HL-60 (cell line): ENCODE results near the gene THOC7.
A peak's percentile ranks its signal among the peaks of the same experiment; 100 is the strongest.

Experiments
- DNase-seq, 2 experiments: peaks; one replicate each; pipeline ENCODE4 v3.0.0-alpha.2; 2010 to 2020; ENCODE audit warnings: low read depth in 1 of 2, low spot score in 1 of 2
- H3K27ac ChIP-seq: fragments of 250-450 bp; sonication (Bioruptor Pico); replicated peaks from 2 replicates; pipeline ENCODE4 v1.5.1; 2020; ENCODE audit warnings: mild to moderate bottlenecking, moderate library complexity
- H3K27me3 ChIP-seq: fragments of 250-450 bp; sonication (Bioruptor Pico); 2 replicates; pipeline ENCODE4 v1.5.1; 2021; ENCODE audit warnings: mild to moderate bottlenecking, moderate library complexity; ENCODE audit not compliant: insufficient read depth, poor library complexity, severe bottlenecking
- H3K4me3 ChIP-seq: replicated peaks from 2 replicates; pipeline ENCODE4 v1.5.1; 2011; ENCODE audit warnings: mild to moderate bottlenecking, control low read depth, low read length; ENCODE audit not compliant: insufficient read depth
- GABPA ChIP-seq: IDR thresholded peaks from 2 replicates; pipeline ENCODE4 v1.6.1; 2012; ENCODE audit warnings: low read depth
- POLR2AphosphoS5 ChIP-seq: IDR thresholded peaks from 2 replicates; pipeline ENCODE4 v1.6.1; 2012; ENCODE audit warnings: low read depth
- SPI1 ChIP-seq: IDR thresholded peaks from 2 replicates; pipeline ENCODE4 v1.6.1; 2012; ENCODE audit warnings: low read depth, mild to moderate bottlenecking, borderline replicate concordance
- TF ChIP-seq, protein P1 (sequence below): IDR thresholded peaks from 2 replicates; pipeline ENCODE4 v1.6.1; 2012; ENCODE audit warnings: low read depth; ENCODE audit not compliant: insufficient replicate concordance
- TF ChIP-seq, protein P2 (sequence below): IDR thresholded peaks from one replicate; pipeline ENCODE4 v1.5.1; 2011; ENCODE audit warnings: low read length, control low read depth, inconsistent platforms; ENCODE audit not compliant: insufficient read depth

The THOC7 gene

DNA sequence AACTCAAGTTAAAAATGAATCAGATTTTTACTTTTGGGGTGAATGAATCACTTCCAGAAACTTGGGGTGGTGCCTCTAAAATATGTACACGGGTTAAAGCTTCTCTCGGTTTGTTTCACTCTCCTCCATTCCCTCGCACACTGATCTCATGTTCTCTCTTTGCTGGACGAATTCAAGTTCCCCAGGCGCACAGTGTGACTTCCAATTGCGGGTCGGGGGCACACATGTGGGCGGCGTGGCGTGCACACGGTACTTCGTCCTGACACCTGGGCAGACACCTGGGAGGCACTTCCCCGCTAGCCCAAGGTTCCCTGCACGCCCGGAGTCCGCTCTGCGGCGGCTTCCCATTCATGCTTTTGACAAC lies 47.9 kb upstream of the THOC7 start:
- no peak for DNase-seq
- TF ChIP-seq, protein P1, sequence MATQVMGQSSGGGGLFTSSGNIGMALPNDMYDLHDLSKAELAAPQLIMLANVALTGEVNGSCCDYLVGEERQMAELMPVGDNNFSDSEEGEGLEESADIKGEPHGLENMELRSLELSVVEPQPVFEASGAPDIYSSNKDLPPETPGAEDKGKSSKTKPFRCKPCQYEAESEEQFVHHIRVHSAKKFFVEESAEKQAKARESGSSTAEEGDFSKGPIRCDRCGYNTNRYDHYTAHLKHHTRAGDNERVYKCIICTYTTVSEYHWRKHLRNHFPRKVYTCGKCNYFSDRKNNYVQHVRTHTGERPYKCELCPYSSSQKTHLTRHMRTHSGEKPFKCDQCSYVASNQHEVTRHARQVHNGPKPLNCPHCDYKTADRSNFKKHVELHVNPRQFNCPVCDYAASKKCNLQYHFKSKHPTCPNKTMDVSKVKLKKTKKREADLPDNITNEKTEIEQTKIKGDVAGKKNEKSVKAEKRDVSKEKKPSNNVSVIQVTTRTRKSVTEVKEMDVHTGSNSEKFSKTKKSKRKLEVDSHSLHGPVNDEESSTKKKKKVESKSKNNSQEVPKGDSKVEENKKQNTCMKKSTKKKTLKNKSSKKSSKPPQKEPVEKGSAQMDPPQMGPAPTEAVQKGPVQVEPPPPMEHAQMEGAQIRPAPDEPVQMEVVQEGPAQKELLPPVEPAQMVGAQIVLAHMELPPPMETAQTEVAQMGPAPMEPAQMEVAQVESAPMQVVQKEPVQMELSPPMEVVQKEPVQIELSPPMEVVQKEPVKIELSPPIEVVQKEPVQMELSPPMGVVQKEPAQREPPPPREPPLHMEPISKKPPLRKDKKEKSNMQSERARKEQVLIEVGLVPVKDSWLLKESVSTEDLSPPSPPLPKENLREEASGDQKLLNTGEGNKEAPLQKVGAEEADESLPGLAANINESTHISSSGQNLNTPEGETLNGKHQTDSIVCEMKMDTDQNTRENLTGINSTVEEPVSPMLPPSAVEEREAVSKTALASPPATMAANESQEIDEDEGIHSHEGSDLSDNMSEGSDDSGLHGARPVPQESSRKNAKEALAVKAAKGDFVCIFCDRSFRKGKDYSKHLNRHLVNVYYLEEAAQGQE: no peak
- TF ChIP-seq SPI1: peak; percentile 8; the same call in 1 of the 2 replicates
- Histone ChIP-seq H3K4me3 (peak overlapping the region; percentile 63), H3K27me3 (no peaks in the 10 kb centered on the region), H3K27ac (peak overlapping the region; percentile 52)

DNA sequence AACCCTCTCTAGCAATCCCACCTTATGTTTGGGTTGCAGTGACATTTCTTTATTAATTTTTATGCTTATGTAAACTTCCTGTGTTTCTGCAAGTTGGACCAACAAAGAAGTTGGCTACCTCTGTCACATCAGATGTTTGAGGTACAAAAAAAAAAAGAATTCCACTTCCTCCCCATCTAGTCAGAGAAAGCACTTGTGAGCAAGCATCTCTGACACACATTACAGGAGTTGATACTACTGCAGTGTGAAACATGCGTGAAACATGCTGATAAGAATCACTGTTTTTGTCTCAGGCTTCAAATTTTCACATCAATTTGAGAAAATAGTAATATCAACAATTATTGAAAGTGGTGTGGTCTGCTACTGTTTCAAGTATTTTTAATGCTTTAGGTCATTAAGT lies 47.3 kb upstream of the THOC7 start:
- DNase-seq: no peak
- Histone ChIP-seq H3K27ac (no peak overlapping the region), H3K27me3 (no peaks in the 10 kb centered on the region), H3K4me3 (no peak overlapping the region)
- peak; percentile 45; the same call in 1 of the 2 replicates for TF ChIP-seq SPI1
- TF ChIP-seq, protein P2, sequence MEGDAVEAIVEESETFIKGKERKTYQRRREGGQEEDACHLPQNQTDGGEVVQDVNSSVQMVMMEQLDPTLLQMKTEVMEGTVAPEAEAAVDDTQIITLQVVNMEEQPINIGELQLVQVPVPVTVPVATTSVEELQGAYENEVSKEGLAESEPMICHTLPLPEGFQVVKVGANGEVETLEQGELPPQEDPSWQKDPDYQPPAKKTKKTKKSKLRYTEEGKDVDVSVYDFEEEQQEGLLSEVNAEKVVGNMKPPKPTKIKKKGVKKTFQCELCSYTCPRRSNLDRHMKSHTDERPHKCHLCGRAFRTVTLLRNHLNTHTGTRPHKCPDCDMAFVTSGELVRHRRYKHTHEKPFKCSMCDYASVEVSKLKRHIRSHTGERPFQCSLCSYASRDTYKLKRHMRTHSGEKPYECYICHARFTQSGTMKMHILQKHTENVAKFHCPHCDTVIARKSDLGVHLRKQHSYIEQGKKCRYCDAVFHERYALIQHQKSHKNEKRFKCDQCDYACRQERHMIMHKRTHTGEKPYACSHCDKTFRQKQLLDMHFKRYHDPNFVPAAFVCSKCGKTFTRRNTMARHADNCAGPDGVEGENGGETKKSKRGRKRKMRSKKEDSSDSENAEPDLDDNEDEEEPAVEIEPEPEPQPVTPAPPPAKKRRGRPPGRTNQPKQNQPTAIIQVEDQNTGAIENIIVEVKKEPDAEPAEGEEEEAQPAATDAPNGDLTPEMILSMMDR: no peak

DNA sequence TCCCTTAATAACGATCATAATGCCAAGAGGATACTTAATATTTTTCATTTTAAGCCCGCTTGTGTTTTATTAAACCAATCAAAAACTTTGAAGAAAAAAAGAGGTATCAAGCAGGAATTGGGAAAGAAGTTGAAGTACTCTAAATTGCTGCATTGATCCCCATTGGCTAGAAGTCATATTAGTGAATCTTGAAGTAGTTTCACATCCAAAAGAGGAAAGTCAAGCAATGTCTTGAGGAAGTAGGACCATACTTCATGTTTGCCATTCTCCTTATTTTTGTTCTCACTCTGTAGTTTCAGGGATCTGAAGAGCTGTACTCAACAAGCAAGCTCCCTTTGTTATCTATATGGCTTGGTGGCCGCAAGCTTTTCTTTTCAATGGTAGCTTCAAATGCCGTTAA lies 46.4 kb upstream of the THOC7 start:
- Histone ChIP-seq H3K27ac (no peak overlapping the region), H3K27me3 (no peaks in the 10 kb centered on the region), H3K4me3 (no peak overlapping the region)
- TF ChIP-seq POLR2AphosphoS5 (no peak), SPI1 (no peak), GABPA (no peak)
- TF ChIP-seq, protein P1: no peak
- TF ChIP-seq, protein P2: no peak
- DNase-seq: no peak

DNA sequence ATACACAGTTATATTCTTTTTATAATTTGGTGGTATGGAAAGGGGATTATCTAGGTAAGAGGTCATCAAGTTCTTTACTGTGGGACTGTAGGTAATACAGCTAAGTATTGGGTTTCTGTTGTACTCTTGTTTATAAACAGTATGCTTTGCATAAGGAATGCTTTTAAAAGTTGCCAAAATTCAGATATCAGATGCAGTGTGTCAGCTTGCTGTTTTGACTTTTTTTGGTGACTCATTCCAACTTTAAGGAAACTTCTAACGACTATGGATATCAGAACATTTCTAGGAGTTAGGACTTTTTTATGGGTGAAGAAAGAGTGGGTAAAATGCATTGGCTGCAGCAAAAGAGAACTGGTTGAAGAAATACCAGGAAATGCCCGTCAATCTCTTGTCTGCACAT lies 45.8 kb upstream of the THOC7 start:
- Histone ChIP-seq H3K27me3 (no peaks in the 10 kb centered on the region), H3K4me3 (no peak overlapping the region), H3K27ac (no peak overlapping the region)
- DNase-seq: no peak
- no peak for TF ChIP-seq SPI1
- TF ChIP-seq, protein P2: no peak
- TF ChIP-seq GABPA: no peak
- TF ChIP-seq POLR2AphosphoS5: no peak
- TF ChIP-seq, protein P1: no peak
